Parathyroid adenoma (tissue), 2 donors: ENCODE measurements around the gene ZNF618.

ENCODE experiments used
- H2AFZ ChIP-seq: fragments of 300-600 bp; sonication (generic); one replicate; pipeline ENCODE4 v1.7.0; 2017; ENCODE audit warnings: antibody characterized with exemption, mild to moderate bottlenecking
- H3K27ac ChIP-seq: fragments of 300-600 bp; sonication (generic); one replicate; pipeline ENCODE4 v1.7.0; 2017
- H3K27me3 ChIP-seq: fragments of 300-600 bp; sonication (generic); one replicate; pipeline ENCODE4 v1.7.0; 2017; ENCODE audit warnings: low read length; ENCODE audit not compliant: control insufficient read depth, insufficient read depth
- H3K36me3 ChIP-seq: fragments of 300-600 bp; sonication (generic); one replicate; pipeline ENCODE4 v1.7.0; 2017; ENCODE audit warnings: low read length; ENCODE audit not compliant: control insufficient read depth, insufficient read depth
- H3K4me1 ChIP-seq: fragments of 300-600 bp; sonication (generic); one replicate; pipeline ENCODE4 v1.7.0; 2017; ENCODE audit warnings: control low read depth
- H3K4me2 ChIP-seq: fragments of 300-600 bp; sonication (generic); one replicate; pipeline ENCODE4 v1.7.0; 2017; ENCODE audit warnings: low read length
- H3K4me3 ChIP-seq: fragments of 300-600 bp; sonication (generic); one replicate; pipeline ENCODE4 v1.7.0; 2017; ENCODE audit warnings: low read depth, low read length
- H3K79me2 ChIP-seq: fragments of 300-600 bp; sonication (generic); one replicate; pipeline ENCODE4 v1.7.0; 2017; ENCODE audit warnings: control low read depth
- H3K9ac ChIP-seq: fragments of 300-600 bp; sonication (generic); one replicate; pipeline ENCODE4 v1.7.0; 2017; ENCODE audit warnings: mild to moderate bottlenecking
- H3K9me3 ChIP-seq: fragments of 300-600 bp; sonication (generic); one replicate; pipeline ENCODE4 v1.7.0; 2017; ENCODE audit warnings: low read length; ENCODE audit not compliant: control insufficient read depth
- CTCF ChIP-seq: fragments of 300-600 bp; sonication (generic); IDR thresholded peaks from one replicate; pipeline ENCODE4 v1.7.0; 2017; ENCODE audit warnings: antibody characterized with exemption, mild to moderate bottlenecking
- donor health status: primary hyperparathyroidism.

ZNF618 gene

DNA sequence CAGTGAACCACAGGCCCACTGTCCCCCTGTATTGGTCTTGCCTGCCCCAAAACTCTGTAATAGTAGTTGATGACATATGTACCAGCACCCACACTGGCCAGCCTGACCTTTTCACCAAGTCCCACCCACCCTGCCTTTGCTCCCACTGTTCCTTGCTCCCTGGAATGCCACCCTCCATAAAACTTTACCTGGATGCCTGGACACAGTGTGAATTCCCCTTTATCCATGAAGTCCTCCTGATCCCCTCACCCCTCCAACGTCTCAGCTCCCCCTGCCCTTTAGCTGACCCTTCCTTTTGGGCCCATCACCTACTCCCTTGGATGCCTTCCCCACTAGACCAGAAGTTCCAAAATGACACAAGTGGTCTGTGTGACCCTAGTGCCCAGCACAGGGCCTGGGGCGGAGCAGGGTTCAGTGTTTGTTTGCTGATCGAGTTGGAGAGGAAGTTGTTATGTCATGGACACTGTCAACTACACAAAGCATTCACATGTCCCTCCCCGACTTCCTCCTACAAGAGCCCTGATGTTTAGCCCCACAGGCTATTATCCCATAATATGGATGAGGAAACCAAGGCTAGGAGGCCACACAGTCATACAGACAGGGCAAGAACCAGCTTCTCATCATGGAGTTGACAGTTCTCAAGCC, 185.8 kb downstream of the ZNF618 start:
- H3K9ac ChIP-seq: no peak overlapping the region
- H3K27me3 ChIP-seq: no peaks in the 10 kb centered on the region
- H3K4me1 ChIP-seq: no peaks in the 10 kb centered on the region
- no peaks in the 10 kb centered on the region for H3K79me2 ChIP-seq
- no peaks in the 10 kb centered on the region for H3K9me3 ChIP-seq
- no peak overlapping the region for H3K4me3 ChIP-seq
- no peak overlapping the region for H3K27ac ChIP-seq
- H3K36me3 ChIP-seq: no peaks in the 10 kb centered on the region
- H3K4me2 ChIP-seq: no peak overlapping the region
- TF ChIP-seq CTCF: no peak
- no peak overlapping the region for H2AFZ ChIP-seq

DNA sequence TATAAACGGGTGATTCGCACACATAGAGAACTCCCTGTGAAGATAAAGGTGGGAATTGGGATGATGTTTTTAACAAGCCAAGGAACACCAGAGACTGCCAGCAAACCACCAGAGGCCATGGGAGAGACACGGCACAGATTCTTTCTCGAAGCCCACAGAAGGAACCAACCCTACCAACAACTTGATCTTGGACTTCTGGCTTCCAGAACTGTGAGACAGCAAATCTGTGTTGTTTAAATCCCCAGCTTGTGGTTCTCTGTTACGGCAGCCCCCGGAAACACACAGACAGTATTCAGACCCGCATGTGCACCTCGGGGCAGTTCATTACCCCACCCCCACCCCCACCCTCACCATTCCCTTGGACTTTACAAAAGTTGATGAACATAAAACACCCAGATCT, 189.2 kb downstream of the ZNF618 start:
- H3K4me3 ChIP-seq: no peak overlapping the region
- no peak overlapping the region for H3K9ac ChIP-seq
- no peaks in the 10 kb centered on the region for H3K36me3 ChIP-seq
- H3K27me3 ChIP-seq: no peaks in the 10 kb centered on the region
- H3K9me3 ChIP-seq: no peaks in the 10 kb centered on the region
- no peak overlapping the region for H3K4me2 ChIP-seq
- no peak overlapping the region for H3K27ac ChIP-seq
- H3K4me1 ChIP-seq: no peaks in the 10 kb centered on the region
- H2AFZ ChIP-seq: no peak overlapping the region
- no peaks in the 10 kb centered on the region for H3K79me2 ChIP-seq
- TF ChIP-seq CTCF: no peak

GRCh38 chr9:114069476-114070187, 193.5 kb downstream of the ZNF618 start:
- Histone ChIP-seq H3K9me3 (no peaks in the 10 kb centered on the region), H3K4me1 (no peaks in the 10 kb centered on the region), H2AFZ (no peak overlapping the region), H3K4me3 (no peak overlapping the region), H3K27me3 (no peaks in the 10 kb centered on the region), H3K9ac (no peak overlapping the region), H3K4me2 (no peak overlapping the region), H3K79me2 (no peaks in the 10 kb centered on the region), H3K27ac (no peak overlapping the region), H3K36me3 (no peaks in the 10 kb centered on the region)
- no peak for TF ChIP-seq CTCF

- Histone ChIP-seq H3K27ac (no peak overlapping the region), H3K4me3 (no peak overlapping the region), H3K9ac (no peak overlapping the region), H3K4me2 (no peak overlapping the region), H3K4me1 (no peaks in the 10 kb centered on the region), H3K9me3 (no peaks in the 10 kb centered on the region), H3K27me3 (no peaks in the 10 kb centered on the region), H3K79me2 (no peaks in the 10 kb centered on the region), H3K36me3 (no peaks in the 10 kb centered on the region), H2AFZ (no peak overlapping the region)
- TF ChIP-seq CTCF: no peak
These were observed 194.3 kb downstream of the ZNF618 start for GRCh38 chr9:114070188-114071103.
